NT2/D1 (cell line): ENCODE results near the gene IMPA2.

Experiments
- DNase-seq: peaks from one replicate; pipeline ENCODE4 v3.0.0-alpha.2; 2011; ENCODE audit warnings: low read depth, low spot score
- H3K27me3 ChIP-seq: 2 replicates; pipeline ENCODE4 v1.6.0; 2011; ENCODE audit warnings: mild to moderate bottlenecking; ENCODE audit not compliant: insufficient read length, insufficient read depth
- H3K36me3 ChIP-seq: 2 replicates; pipeline ENCODE4 v1.6.1; 2011; ENCODE audit warnings: mild to moderate bottlenecking, low read length, mixed read lengths; ENCODE audit not compliant: insufficient read depth, insufficient read length
- H3K4me1 ChIP-seq: 2 replicates; pipeline ENCODE4 v1.5.1; 2011; ENCODE audit not compliant: insufficient read depth, insufficient read length
- H3K4me3 ChIP-seq: 2 replicates; pipeline ENCODE4 v1.5.1; 2011; ENCODE audit warnings: low read depth; ENCODE audit not compliant: insufficient read length
- H3K9ac ChIP-seq: 2 replicates; pipeline ENCODE4 v1.6.0; 2011; ENCODE audit warnings: low read depth; ENCODE audit not compliant: insufficient read length
- H3K9me3 ChIP-seq: 2 replicates; pipeline ENCODE4 v1.5.1; 2011; ENCODE audit warnings: mild to moderate bottlenecking, low read length; ENCODE audit not compliant: insufficient read depth
- SUZ12 ChIP-seq: IDR thresholded peaks from 2 replicates; pipeline ENCODE4 v1.6.1; 2011; ENCODE audit not compliant: insufficient read length, insufficient read depth; ENCODE audit errors: extremely low read depth
- YY1 ChIP-seq: IDR thresholded peaks from 2 replicates; pipeline ENCODE4 v1.6.1; 2011; ENCODE audit not compliant: insufficient read length, insufficient read depth
- ZNF274 ChIP-seq: IDR thresholded peaks from 2 replicates; pipeline ENCODE4 v1.6.1; 2011; ENCODE audit warnings: mild to moderate bottlenecking, low read depth, low read length

The IMPA2 gene

GRCh38 chr18:12046046-12046750 is 64.9 kb downstream of the IMPA2 start:
- H3K27me3 ChIP-seq: no peaks in the 10 kb centered on the region
- no peaks in the 10 kb centered on the region for H3K4me1 ChIP-seq
- no peak for TF ChIP-seq ZNF274
- no peak for TF ChIP-seq YY1
- TF ChIP-seq SUZ12: no peak
- H3K9ac ChIP-seq: no peak overlapping the region
- H3K4me3 ChIP-seq: no peak overlapping the region
- DNase-seq: no peak
- H3K9me3 ChIP-seq: peaks cover 31% of the 10 kb centered on the region; the same call in 1 of the 2 replicates
- no peaks in the 10 kb centered on the region for H3K36me3 ChIP-seq

- no peak for DNase-seq
- Histone ChIP-seq H3K9ac (no peak overlapping the region), H3K27me3 (no peaks in the 10 kb centered on the region), H3K36me3 (no peaks in the 10 kb centered on the region), H3K9me3 (peaks cover 31% of the 10 kb centered on the region; the same call in 1 of the 2 replicates), H3K4me1 (no peaks in the 10 kb centered on the region), H3K4me3 (no peak overlapping the region)
- no peak for TF ChIP-seq SUZ12
- no peak for TF ChIP-seq ZNF274
- TF ChIP-seq YY1: no peak
Measured at GRCh38 chr18:12046751-12047335, 65.5 kb downstream of the IMPA2 start.

DNA sequence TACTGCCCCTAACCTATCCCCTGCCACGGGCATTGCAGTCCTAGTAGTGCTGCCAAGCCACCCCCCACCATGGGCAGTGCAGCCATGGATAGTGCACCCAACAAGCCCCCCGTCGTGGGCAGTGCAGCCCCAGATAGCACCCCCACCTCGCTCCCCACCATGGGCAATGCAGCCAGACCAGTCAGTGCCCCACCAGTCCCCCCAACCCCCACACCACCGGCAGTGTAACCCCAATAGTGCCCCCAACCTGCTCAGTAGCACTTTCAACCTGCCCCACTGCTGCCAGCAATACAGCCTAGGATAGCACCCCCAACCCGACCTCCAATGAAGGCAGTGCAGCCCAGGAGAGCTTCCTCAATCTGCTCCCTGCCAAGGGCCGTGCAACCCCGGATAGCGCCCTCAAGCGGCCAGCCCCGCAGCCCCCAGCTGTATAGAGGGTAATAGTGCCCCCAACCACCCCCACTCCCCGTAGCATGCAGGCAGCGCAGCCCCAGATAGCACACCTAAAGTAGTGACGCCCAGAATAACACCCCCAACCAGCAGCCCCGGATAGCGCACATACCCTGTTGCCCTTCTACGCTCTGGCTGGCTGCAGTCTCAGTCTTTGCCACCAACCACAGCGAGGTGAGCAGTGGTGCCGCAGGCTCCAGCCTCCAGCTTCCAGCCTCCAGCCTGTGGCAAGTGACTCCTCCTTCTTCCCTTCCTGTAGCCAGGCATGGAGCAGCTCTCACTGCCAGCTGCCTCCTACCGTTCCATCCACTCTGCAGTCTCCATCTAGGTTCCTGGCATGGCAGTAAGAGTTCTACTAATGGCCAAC is 66.9 kb downstream of the IMPA2 start:
- peaks cover 31% of the 10 kb centered on the region; the same call in 1 of the 2 replicates for H3K9me3 ChIP-seq
- no peak overlapping the region for H3K9ac ChIP-seq
- H3K4me1 ChIP-seq: no peaks in the 10 kb centered on the region
- H3K4me3 ChIP-seq: no peak overlapping the region
- TF ChIP-seq SUZ12: no peak
- no peak for TF ChIP-seq ZNF274
- no peak for TF ChIP-seq YY1
- no peaks in the 10 kb centered on the region for H3K27me3 ChIP-seq
- no peaks in the 10 kb centered on the region for H3K36me3 ChIP-seq
- DNase-seq: no peak

DNA sequence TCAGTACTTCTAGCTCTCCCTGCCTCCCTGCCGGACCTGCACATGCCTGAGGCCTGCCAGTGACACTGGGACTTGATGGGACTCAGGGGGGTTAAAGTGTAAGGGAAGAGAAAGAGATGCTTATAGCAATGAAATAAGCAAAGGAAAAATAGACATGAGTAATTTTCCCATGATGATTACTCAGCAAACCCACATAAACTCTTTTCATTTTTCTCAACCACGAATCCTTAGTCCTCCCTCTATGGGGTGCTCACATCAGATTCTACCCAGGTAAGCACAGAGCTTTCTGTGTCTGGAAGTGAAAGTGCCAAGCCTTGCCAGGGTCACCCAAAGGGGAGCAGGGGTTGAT is 67.5 kb downstream of the IMPA2 start:
- Histone ChIP-seq H3K4me3 (no peak overlapping the region), H3K27me3 (no peaks in the 10 kb centered on the region), H3K36me3 (no peaks in the 10 kb centered on the region), H3K9me3 (peaks cover 31% of the 10 kb centered on the region; the same call in 1 of the 2 replicates), H3K4me1 (no peaks in the 10 kb centered on the region), H3K9ac (no peak overlapping the region)
- DNase-seq: no peak
- no peak for TF ChIP-seq YY1
- TF ChIP-seq ZNF274: no peak
- TF ChIP-seq SUZ12: no peak

GRCh38 chr18:12049978-12050811 is 68.9 kb downstream of the IMPA2 start:
- TF ChIP-seq SUZ12: no peak
- TF ChIP-seq ZNF274: no peak
- no peak for TF ChIP-seq YY1
- Histone ChIP-seq H3K4me1 (no peaks in the 10 kb centered on the region), H3K36me3 (no peaks in the 10 kb centered on the region), H3K9ac (no peak overlapping the region), H3K27me3 (no peaks in the 10 kb centered on the region), H3K9me3 (peaks cover 31% of the 10 kb centered on the region; the same call in 1 of the 2 replicates), H3K4me3 (no peak overlapping the region)
- no peak for DNase-seq

DNA sequence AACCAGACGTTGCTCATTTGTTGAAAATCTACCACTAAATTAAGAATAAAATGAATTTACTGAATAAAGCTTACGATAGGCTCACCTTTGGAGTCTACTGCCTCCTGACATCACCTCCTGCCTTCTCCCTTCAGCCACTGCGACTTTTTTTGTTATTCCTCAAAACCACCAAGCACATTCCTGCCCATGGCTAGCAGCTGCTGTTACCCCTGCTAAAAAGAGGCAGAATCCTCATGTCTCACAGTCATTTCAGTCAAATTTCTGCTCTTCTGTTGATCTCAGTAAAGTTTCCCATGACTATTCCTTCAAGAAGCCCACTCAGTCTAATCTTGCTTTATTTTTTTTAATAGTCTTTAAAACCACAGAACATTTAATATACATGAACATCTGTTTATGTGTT is 71.6 kb downstream of the IMPA2 start:
- no peaks in the 10 kb centered on the region for H3K27me3 ChIP-seq
- no peaks in the 10 kb centered on the region for H3K4me1 ChIP-seq
- TF ChIP-seq ZNF274 (no peak), SUZ12 (no peak), YY1 (no peak)
- no peak overlapping the region for H3K9ac ChIP-seq
- H3K36me3 ChIP-seq: no peaks in the 10 kb centered on the region
- H3K4me3 ChIP-seq: no peak overlapping the region
- H3K9me3 ChIP-seq: peaks cover 9% of the 10 kb centered on the region; the same call in 1 of the 2 replicates
- DNase-seq: no peak

- Histone ChIP-seq H3K4me3 (no peak overlapping the region), H3K4me1 (no peaks in the 10 kb centered on the region), H3K9ac (no peak overlapping the region), H3K27me3 (no peaks in the 10 kb centered on the region), H3K9me3 (peaks cover 5% of the 10 kb centered on the region; the same call in 1 of the 2 replicates), H3K36me3 (no peaks in the 10 kb centered on the region)
- no peak for TF ChIP-seq SUZ12
- no peak for TF ChIP-seq YY1
- TF ChIP-seq ZNF274: no peak
- DNase-seq: no peak
Measured at GRCh38 chr18:12053289-12053688, 72.0 kb downstream of the IMPA2 start.
